CD14-positive monocyte (primary cell): Measurements from ENCODE around the gene PEA15. TPM values are rescaled to one million over a fixed set of nuclear protein-coding genes. Genes with fewer than 3 reads are reported as not detected.

Experiments
- DNase-seq, 3 donors: peaks; one replicate each; pipeline ENCODE4 v3.0.0-alpha.2; 2011 to 2022
- H2AFZ ChIP-seq: 2 replicates; pipeline ENCODE4 v1.6.0; 2012; ENCODE audit warnings: mild to moderate bottlenecking, low read depth, low read length, inconsistent platforms; ENCODE audit not compliant: insufficient read depth, poor library complexity, severe bottlenecking
- H3K27ac ChIP-seq, 2 donors: 1 replicate in 1 of 2; 2 replicates in 1 of 2; pipeline ENCODE4 v1.5.1; 2012 to 2013; ENCODE audit warnings: low read length in 2 of 2, control low read depth in 1 of 2, inconsistent platforms in 1 of 2, low read depth in 1 of 2, mild to moderate bottlenecking in 1 of 2
- H3K27me3 ChIP-seq, 2 donors: one replicate each; pipeline versions ENCODE4 v1.6.0 to v1.6.1; 2011 to 2013; ENCODE audit warnings: low read length in 2 of 2; ENCODE audit not compliant: control insufficient read depth in 2 of 2, insufficient read depth in 2 of 2
- H3K36me3 ChIP-seq, 2 donors: replicated peaks in 1 of 2; 1 replicate in 1 of 2; 2 replicates in 1 of 2; pipeline versions ENCODE4 v1.5.1 to v1.6.1; 2012 to 2013; ENCODE audit warnings: low read length in 2 of 2, control low read depth in 1 of 2, inconsistent platforms in 1 of 2, mild to moderate bottlenecking in 1 of 2; ENCODE audit not compliant: insufficient read depth in 2 of 2, control insufficient read depth in 1 of 2
- H3K4me1 ChIP-seq, 2 donors: 1 replicate in 1 of 2; 2 replicates in 1 of 2; pipeline versions ENCODE4 v1.5.1 to v1.6.1; 2012 to 2013; ENCODE audit warnings: low read length in 2 of 2, control low read depth in 1 of 2, inconsistent platforms in 1 of 2, mild to moderate bottlenecking in 1 of 2, moderate library complexity in 1 of 2; ENCODE audit not compliant: insufficient read depth in 2 of 2, control insufficient read depth in 1 of 2
- H3K4me2 ChIP-seq: replicated peaks from 2 replicates; pipeline ENCODE3; 2012; ENCODE audit warnings: low read length, moderate library complexity, mild to moderate bottlenecking; ENCODE audit not compliant: poor library complexity, severe bottlenecking; ENCODE audit errors: extremely low read depth
- H3K4me3 ChIP-seq, 3 experiments: fragments of 200-600 bp in 1 of 3; sonication (generic) in 1 of 3; replicated peaks in 1 of 3; 1 replicate in 2 of 3; 2 replicates in 1 of 3; pipeline ENCODE4 v1.5.1; 2011 to 2013; ENCODE audit warnings: low read length in 3 of 3, mild to moderate bottlenecking in 3 of 3, control low read depth in 2 of 3, low read depth in 2 of 3, inconsistent platforms in 1 of 3, moderate library complexity in 1 of 3
- H3K79me2 ChIP-seq: 2 replicates; pipeline ENCODE4 v1.6.0; 2012; ENCODE audit warnings: mild to moderate bottlenecking, control low read depth, inconsistent platforms, low read length, moderate library complexity; ENCODE audit not compliant: insufficient read depth
- H3K9ac ChIP-seq: 2 replicates; pipeline ENCODE4 v1.6.0; 2017; ENCODE audit warnings: low read length, mild to moderate bottlenecking; ENCODE audit not compliant: insufficient read depth, poor library complexity, severe bottlenecking
- H3K9me3 ChIP-seq, 2 donors: replicated peaks in 1 of 2; 1 replicate in 1 of 2; 2 replicates in 1 of 2; pipeline versions ENCODE4 v1.5.1 to v1.6.1; 2012 to 2013; ENCODE audit warnings: low read length in 2 of 2, control low read depth in 1 of 2; ENCODE audit not compliant: control insufficient read depth in 1 of 2, insufficient read depth in 1 of 2
- H4K20me1 ChIP-seq: 2 replicates; pipeline ENCODE4 v1.6.0; 2012; ENCODE audit warnings: mild to moderate bottlenecking, low read length, control low read depth, moderate library complexity; ENCODE audit not compliant: insufficient read depth
- H3K27ac Mint-ChIP-seq, 7 donors: one replicate each; pipeline ENCODE4 v1.8.0; 2020; ENCODE audit warnings: mild to moderate bottlenecking in 7 of 7, mixed read lengths in 7 of 7, moderate library complexity in 6 of 7, inconsistent platforms in 2 of 7
- H3K27me3 Mint-ChIP-seq, 3 donors: one replicate each; pipeline ENCODE4 v1.8.0; 2021 to 2022; ENCODE audit warnings: low read depth in 3 of 3, mild to moderate bottlenecking in 3 of 3, mixed read lengths in 3 of 3, moderate library complexity in 3 of 3, inconsistent platforms in 1 of 3
- H3K36me3 Mint-ChIP-seq, 2 donors: one replicate each; pipeline ENCODE4 v1.8.0; 2020; ENCODE audit warnings: mixed read lengths in 2 of 2, inconsistent platforms in 1 of 2, mild to moderate bottlenecking in 1 of 2
- H3K4me1 Mint-ChIP-seq: one replicate; pipeline ENCODE4 v1.8.0; 2020; ENCODE audit warnings: mild to moderate bottlenecking, mixed read lengths
- H3K4me3 Mint-ChIP-seq, 2 donors: one replicate each; pipeline ENCODE4 v1.8.0; 2020; ENCODE audit warnings: mild to moderate bottlenecking in 2 of 2, mixed read lengths in 2 of 2, moderate library complexity in 1 of 2
- H3K9me3 Mint-ChIP-seq, 7 donors: one replicate each; pipeline ENCODE4 v1.8.0; 2020 to 2022; ENCODE audit warnings: mixed read lengths in 7 of 7, mild to moderate bottlenecking in 6 of 7, moderate library complexity in 6 of 7, inconsistent platforms in 2 of 7
- CTCF ChIP-seq: fragments of 200-600 bp; IDR thresholded peaks from one replicate; pipeline ENCODE4 v1.8.0; 2022; ENCODE audit warnings: antibody characterized with exemption, mild to moderate bottlenecking
- WGBS: methylation state at CpG from one replicate; pipeline ENCODE4 v1.1.5; 2013; ENCODE audit warnings: missing lambda C conversion rate; ENCODE audit not compliant: insufficient coverage; 5-methylcytosine and 5-hydroxymethylcytosine counted together
- intact Hi-C, 2 donors: fragments of 100-400 bp; cut with micrococcal nuclease; formaldehyde crosslinking; loops; one replicate each; pipeline versions ENCODE4 v1.15.0 to v1.15.1; 2023
- polyA minus RNA-seq: library from RNA; depleted of rRNA, polyadenylated mRNA; stranded (reverse); fragments of >200 nt; gene quantifications from 2 replicates; pipeline ENCODE4 v1.2.3, GENCODE V29; 2012
- polyA plus RNA-seq, 3 donors: library from polyadenylated mRNA; depleted of rRNA in 1 of 3; unstranded in 2 of 3; stranded (reverse) in 1 of 3; fragments of 300-500 nt in 2 of 3; fragments of >200 nt in 1 of 3; fragmentation: Illumina TruSeq in 2 of 3; gene quantifications; 1 replicate in 2 of 3; 2 replicates in 1 of 3; pipeline ENCODE4 v1.2.3, GENCODE V29; 2012 to 2021
- total RNA-seq, 12 experiments: library from RNA in 1 of 12; stranded (reverse) in 1 of 12; fragments of 120-200 nt in 1 of 12; gene quantifications; one replicate each; pipeline ENCODE4 v1.2.4 and lab custom pipeline; 2013 to 2026; ENCODE audit warnings: mixed read lengths in 6 of 12, inconsistent platforms in 1 of 12

Gene PEA15, protein sequence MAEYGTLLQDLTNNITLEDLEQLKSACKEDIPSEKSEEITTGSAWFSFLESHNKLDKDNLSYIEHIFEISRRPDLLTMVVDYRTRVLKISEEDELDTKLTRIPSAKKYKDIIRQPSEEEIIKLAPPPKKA
- 79.2 TPM for total RNA-seq (2013)
- polyA plus RNA-seq (100 to 1,000 TPM in 1 of 3 donors, 10 to 100 TPM in 2; 23.6 to 163 (median 38.1) TPM), polyA minus RNA-seq (55.3 and 145 TPM in 2 replicates), total RNA-seq (lab: John Stamatoyannopoulos, UW) (72.7 to 513 (median 109) reads per million in 11 experiments)

GRCh38 chr1:160205242-160206035 is at the start of gene PEA15:
Gene PEA15, plus strand, starts transcription at chr1:160205384. Its CDS starts 6,161 bp downstream, at chr1:160211545.
- Mint-ChIP-seq H3K4me1 (peaks cover 43% of the 10 kb centered on the region), H3K27me3 (peaks cover 0 to 3% (median 0%) of the 10 kb centered on the region in 3 donors), H3K27ac (peak within 1 kb of the TSS; percentile 85 to 96 (median 94)), H3K9me3 (no peaks in the 10 kb centered on the region), H3K4me3 (peak within 1 kb of the TSS; percentile 94 to 97), H3K36me3 (peaks cover 28 to 35% of the 10 kb centered on the region in 2 donors)
- Histone ChIP-seq H3K4me1 (peaks cover 29 to 36% of the 10 kb centered on the region in 2 donors), H3K27me3 (no peaks in the 10 kb centered on the region), H3K4me3 (peak within 1 kb of the TSS; percentile 57 to 90 (median 86)), H3K9ac (peak within 1 kb of the TSS; percentile 92), H3K27ac (peak within 1 kb of the TSS; percentile 92 to 95), H3K4me2 (peak within 1 kb of the TSS; percentile 92), H2AFZ (peak within 1 kb of the TSS; percentile 88), H3K79me2 (peaks cover 3% of the 10 kb centered on the region), H3K9me3 (no peaks in the 10 kb centered on the region), H4K20me1 (peaks cover 40% of the 10 kb centered on the region), H3K36me3 (peaks cover 10 to 32% of the 10 kb centered on the region in 2 donors)
- intact Hi-C loops: loop anchor here in 1 of 2 donors (5.0 kb wide), 1 partner anchor 108 kb away; the partner anchor contains the start of gene IGSF8
- under 1% methylated on average over 61 of the region's 76 CpGs for WGBS
- TF ChIP-seq CTCF: no peak
- peak; percentile 46 to 66 (median 59) for DNase-seq

DNA sequence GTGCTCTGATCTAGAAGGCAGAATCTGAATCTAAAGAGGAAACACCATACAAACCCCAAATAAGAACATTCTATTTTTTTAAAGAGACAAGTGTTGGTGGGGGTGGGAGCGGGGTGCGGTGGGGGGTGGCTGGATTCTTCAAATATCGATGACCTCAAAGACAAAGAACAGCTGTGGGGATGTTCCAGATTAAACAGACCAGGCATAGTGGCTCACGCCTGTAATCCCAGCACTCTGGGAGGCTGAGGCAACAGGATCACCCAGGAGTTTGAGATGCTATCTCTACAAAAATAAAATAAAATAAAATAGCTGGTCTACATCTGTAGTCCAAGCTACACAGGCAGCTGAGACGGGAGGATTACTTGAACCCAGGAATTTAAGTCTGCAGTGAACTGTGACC is 48.8 kb upstream of the PEA15 start:
- H3K9me3 Mint-ChIP-seq: peaks cover 0 to 4% (median 0%) of the 10 kb centered on the region in 7 donors
- no peaks in the 10 kb centered on the region for H4K20me1 ChIP-seq
- H3K4me1 Mint-ChIP-seq: peaks cover 19% of the 10 kb centered on the region
- no peak overlapping the region for H3K4me3 ChIP-seq
- peaks cover 17 to 25% of the 10 kb centered on the region in 2 donors for H3K4me1 ChIP-seq
- intact Hi-C loops: no loop called here
- no peaks in the 10 kb centered on the region for H3K9me3 ChIP-seq
- no peaks in the 10 kb centered on the region for H3K36me3 Mint-ChIP-seq
- DNase-seq: no peak
- no peak overlapping the region for H2AFZ ChIP-seq
- 100% methylated on average over 1 of the region's 5 CpGs for WGBS
- no peak overlapping the region for H3K4me3 Mint-ChIP-seq
- H3K9ac ChIP-seq: no peak overlapping the region
- no peaks in the 10 kb centered on the region for H3K27me3 ChIP-seq
- H3K27ac Mint-ChIP-seq: no peak overlapping the region
- no peaks in the 10 kb centered on the region for H3K79me2 ChIP-seq
- H3K36me3 ChIP-seq: no peaks in the 10 kb centered on the region
- H3K27ac ChIP-seq: no peak overlapping the region
- TF ChIP-seq CTCF: no peak
- peaks cover 0 to 7% (median 1%) of the 10 kb centered on the region in 3 donors for H3K27me3 Mint-ChIP-seq
- no peak overlapping the region for H3K4me2 ChIP-seq
